Ovary (tissue), 3 donors: Measurements from ENCODE around the gene ATP13A2.

Experiments
- CTCF ChIP-seq, 3 donors: fragments of 450-650 bp in 2 of 3; fragments of 200-600 bp in 1 of 3; IDR thresholded peaks; one replicate each; pipeline versions ENCODE4 v1.5.1 to v1.8.0; 2016 to 2022; ENCODE audit warnings: antibody characterized with exemption in 3 of 3, mild to moderate bottlenecking in 1 of 3
- POLR2A ChIP-seq: fragments of 450-650 bp; IDR thresholded peaks from one replicate; pipeline ENCODE4 v1.6.1; 2017; ENCODE audit warnings: antibody characterized with exemption, mild to moderate bottlenecking, moderate library complexity
- donor health status: DM: no; HTN: no; CAD: no.

GRCh38 chr1:17011092-17011438 lies 663 bp downstream of the ATP13A2 start:
- TF ChIP-seq POLR2A (no peak), CTCF (IDR thresholded peaks at IDR 0.05) (no peak)
